Smooth muscle cell (in vitro differentiated cells): ENCODE data around the gene AKAP7. TPM values are rescaled to one million over a fixed set of nuclear protein-coding genes. Genes with fewer than 3 reads are reported as not detected.
A peak's percentile ranks its signal among the peaks of the same experiment; 100 is the strongest.

Source experiments
- DNase-seq: peaks from one replicate; lab custom pipeline; 2025; ENCODE audit not compliant: unreplicated experiment; lab: John Stamatoyannopoulos, UW
- H2AFZ ChIP-seq: fragments of 200-600 bp; sonication (generic); 2 replicates; pipeline ENCODE4 v1.6.0; 2016; ENCODE audit warnings: antibody characterized with exemption, low read depth, mild to moderate bottlenecking
- H3F3A ChIP-seq: fragments of 200-600 bp; sonication (generic); 2 replicates; pipeline ENCODE4 v1.6.0; 2017; ENCODE audit warnings: antibody characterized with exemption, low read depth
- H3K27ac ChIP-seq: fragments of 200-600 bp; sonication (generic); 2 replicates; pipeline ENCODE4 v1.5.1; 2016; ENCODE audit warnings: low read depth, mild to moderate bottlenecking
- H3K27me3 ChIP-seq: fragments of 200-600 bp; sonication (generic); 2 replicates; pipeline ENCODE4 v1.6.1; 2016; ENCODE audit warnings: low read depth, mild to moderate bottlenecking
- H3K36me3 ChIP-seq: fragments of 200-600 bp; sonication (generic); 2 replicates; pipeline ENCODE4 v1.5.1; 2016; ENCODE audit warnings: low read depth
- H3K4me1 ChIP-seq: fragments of 200-600 bp; sonication (generic); 2 replicates; pipeline ENCODE4 v1.5.1; 2016; ENCODE audit warnings: low read depth
- H3K4me2 ChIP-seq: fragments of 200-600 bp; sonication (generic); 2 replicates; pipeline ENCODE4 v1.6.0; 2016; ENCODE audit warnings: mild to moderate bottlenecking
- H3K4me3 ChIP-seq: fragments of 200-600 bp; sonication (generic); 2 replicates; pipeline ENCODE4 v1.5.1; 2016; ENCODE audit warnings: mild to moderate bottlenecking
- H3K79me2 ChIP-seq: fragments of 200-600 bp; sonication (generic); 2 replicates; pipeline ENCODE4 v1.6.0; 2016; ENCODE audit warnings: low read depth, mild to moderate bottlenecking
- H3K9ac ChIP-seq: fragments of 200-600 bp; sonication (generic); 2 replicates; pipeline ENCODE4 v1.6.0; 2016; ENCODE audit warnings: low read depth
- H3K9me3 ChIP-seq: fragments of 200-600 bp; sonication (generic); replicated peaks from 2 replicates; pipeline ENCODE4 v1.5.1; 2016; ENCODE audit warnings: low read depth
- H4K20me1 ChIP-seq: fragments of 200-600 bp; sonication (generic); 2 replicates; pipeline ENCODE4 v1.6.0; 2016; ENCODE audit warnings: low read depth
- WGBS: methylation state at CpG from one replicate; pipeline ENCODE4 v1.1.7; 2016; ENCODE audit warnings: low lambda C conversion rate; 5-methylcytosine and 5-hydroxymethylcytosine counted together
- polyA plus RNA-seq: library from polyadenylated mRNA; unstranded; fragments of >200 nt; fragmentation: Nextera tagmentation; extraction: Ambion mirVana; gene quantifications from 2 replicates; pipeline ENCODE4 v1.2.1, GENCODE V29; 2016
- total RNA-seq: library from RNA; depleted of rRNA; stranded (reverse); fragments of >200 nt; gene quantifications from 2 replicates; pipeline ENCODE4 v1.2.3, GENCODE V29; 2014
- TF ChIP-seq, protein P1 (sequence below): fragments of 200-600 bp; sonication (generic); IDR thresholded peaks from 2 replicates; pipeline ENCODE4 v1.5.1; 2017; ENCODE audit warnings: borderline replicate concordance, mild to moderate bottlenecking, antibody characterized with exemption; ENCODE audit not compliant: insufficient read depth, poor library complexity, severe bottlenecking

Gene AKAP7
- total and polyA plus RNA-seq, 2 experiments from 2014 or later, result 2.0 to 6.5 TPM

DNA sequence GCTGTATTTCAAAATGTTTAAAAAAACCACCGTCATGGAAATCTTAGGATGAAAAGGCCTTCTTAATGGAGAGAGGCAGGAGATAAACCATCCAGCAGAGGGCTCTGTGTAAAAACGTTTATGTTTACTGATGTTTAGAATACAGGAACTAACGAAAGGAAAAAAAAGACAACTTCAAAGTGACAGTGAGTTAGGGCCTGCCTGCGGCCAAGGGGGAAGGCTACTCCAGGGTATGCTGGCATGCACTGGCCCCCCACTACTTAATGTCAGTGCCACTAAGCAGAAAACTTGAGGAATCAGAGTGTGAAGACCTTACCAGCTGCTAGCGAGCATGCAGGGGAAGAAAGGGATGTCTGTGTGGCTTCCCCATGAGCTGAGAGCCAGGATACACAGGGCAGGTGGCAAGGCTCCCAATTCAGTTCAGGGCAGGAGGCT, 47.7 kb downstream of the AKAP7 start:
- TF ChIP-seq, protein P1, sequence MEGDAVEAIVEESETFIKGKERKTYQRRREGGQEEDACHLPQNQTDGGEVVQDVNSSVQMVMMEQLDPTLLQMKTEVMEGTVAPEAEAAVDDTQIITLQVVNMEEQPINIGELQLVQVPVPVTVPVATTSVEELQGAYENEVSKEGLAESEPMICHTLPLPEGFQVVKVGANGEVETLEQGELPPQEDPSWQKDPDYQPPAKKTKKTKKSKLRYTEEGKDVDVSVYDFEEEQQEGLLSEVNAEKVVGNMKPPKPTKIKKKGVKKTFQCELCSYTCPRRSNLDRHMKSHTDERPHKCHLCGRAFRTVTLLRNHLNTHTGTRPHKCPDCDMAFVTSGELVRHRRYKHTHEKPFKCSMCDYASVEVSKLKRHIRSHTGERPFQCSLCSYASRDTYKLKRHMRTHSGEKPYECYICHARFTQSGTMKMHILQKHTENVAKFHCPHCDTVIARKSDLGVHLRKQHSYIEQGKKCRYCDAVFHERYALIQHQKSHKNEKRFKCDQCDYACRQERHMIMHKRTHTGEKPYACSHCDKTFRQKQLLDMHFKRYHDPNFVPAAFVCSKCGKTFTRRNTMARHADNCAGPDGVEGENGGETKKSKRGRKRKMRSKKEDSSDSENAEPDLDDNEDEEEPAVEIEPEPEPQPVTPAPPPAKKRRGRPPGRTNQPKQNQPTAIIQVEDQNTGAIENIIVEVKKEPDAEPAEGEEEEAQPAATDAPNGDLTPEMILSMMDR, result peak; percentile 60
- Histone ChIP-seq H3K36me3 (no peaks in the 10 kb centered on the region), H3K79me2 (no peaks in the 10 kb centered on the region), H3K4me1 (peaks cover 2% of the 10 kb centered on the region), H2AFZ (peak overlapping the region; percentile 88), H3K9ac (no peak overlapping the region), H3K4me3 (no peak overlapping the region), H4K20me1 (no peaks in the 10 kb centered on the region), H3K27me3 (no peaks in the 10 kb centered on the region), H3K9me3 (no peaks in the 10 kb centered on the region), H3K4me2 (no peak overlapping the region), H3F3A (no peaks in the 10 kb centered on the region), H3K27ac (no peak overlapping the region)
- DNase-seq, result no peak
- WGBS, result 25% methylated on average over 5 of the region's 5 CpGs

DNA sequence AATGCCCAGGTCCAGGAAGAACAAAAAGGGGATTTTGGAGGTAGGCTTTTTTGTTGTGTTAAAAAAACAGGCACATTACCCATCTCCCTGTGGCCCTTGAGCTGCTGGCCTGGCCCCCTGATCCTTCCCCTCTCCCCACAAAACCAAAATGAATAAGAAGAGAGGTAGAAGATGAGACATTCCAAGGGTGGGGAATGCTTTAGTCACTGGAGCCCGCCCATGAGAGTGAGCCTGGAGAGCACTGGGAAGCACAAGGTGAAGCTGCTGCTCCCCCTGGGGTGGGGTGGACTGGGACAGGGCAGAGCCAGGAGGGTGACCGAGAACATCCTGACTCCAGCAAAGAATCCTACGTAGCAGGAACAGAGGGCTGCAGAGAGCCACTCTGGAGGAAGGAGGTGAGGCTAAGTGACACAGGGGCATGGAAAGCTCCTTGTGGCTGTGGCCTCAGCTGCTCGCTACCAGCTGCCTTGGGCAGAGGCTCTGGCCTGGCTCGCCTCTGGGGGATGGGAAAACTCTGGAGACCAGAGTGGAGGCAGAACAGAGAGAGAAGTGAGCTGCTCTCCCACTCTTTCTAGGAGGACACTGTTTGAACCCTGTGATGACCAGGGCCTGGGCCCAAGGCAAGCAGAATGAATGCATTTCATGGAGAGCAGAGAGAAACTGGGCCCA, 48.3 kb downstream of the AKAP7 start:
- H3K9me3 ChIP-seq, result no peaks in the 10 kb centered on the region
- DNase-seq, result no peak
- WGBS, result 85% methylated on average over 5 of the region's 5 CpGs
- H4K20me1 ChIP-seq, result no peaks in the 10 kb centered on the region
- H2AFZ ChIP-seq, result peak overlapping the region; percentile 88
- no peak overlapping the region for H3K27ac ChIP-seq
- H3K36me3 ChIP-seq, result no peaks in the 10 kb centered on the region
- no peaks in the 10 kb centered on the region for H3F3A ChIP-seq
- H3K4me1 ChIP-seq, result peaks cover 2% of the 10 kb centered on the region
- no peaks in the 10 kb centered on the region for H3K79me2 ChIP-seq
- no peak overlapping the region for H3K4me3 ChIP-seq
- TF ChIP-seq, protein P1, result no peak
- no peak overlapping the region for H3K9ac ChIP-seq
- no peak overlapping the region for H3K4me2 ChIP-seq
- H3K27me3 ChIP-seq, result no peaks in the 10 kb centered on the region

DNA sequence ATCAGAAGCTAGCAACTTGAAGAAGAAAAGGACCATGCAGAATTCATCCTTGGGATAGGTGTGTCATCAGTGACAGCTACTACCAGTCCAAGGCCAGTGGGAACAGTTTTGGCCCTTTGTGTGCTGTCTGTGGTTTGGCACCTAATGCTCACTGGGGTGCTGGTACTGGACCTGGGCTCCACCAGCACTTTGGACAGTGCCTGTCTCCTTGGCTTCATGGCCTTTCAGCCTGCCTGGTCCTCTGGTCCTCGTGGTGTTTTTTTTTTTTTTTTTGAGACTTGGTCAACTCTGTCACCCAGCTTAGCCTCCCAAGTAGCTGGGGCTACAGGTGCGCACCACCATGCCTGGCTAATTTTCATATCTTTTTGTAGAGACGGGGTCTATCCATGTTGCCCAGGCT, 56.3 kb downstream of the AKAP7 start:
- Histone ChIP-seq H3K27me3 (no peaks in the 10 kb centered on the region), H2AFZ (no peak overlapping the region), H4K20me1 (no peaks in the 10 kb centered on the region), H3K79me2 (no peaks in the 10 kb centered on the region), H3F3A (no peaks in the 10 kb centered on the region), H3K27ac (no peak overlapping the region), H3K4me1 (no peaks in the 10 kb centered on the region), H3K4me2 (no peak overlapping the region), H3K36me3 (no peaks in the 10 kb centered on the region), H3K4me3 (no peak overlapping the region), H3K9me3 (no peaks in the 10 kb centered on the region), H3K9ac (no peak overlapping the region)
- 91% methylated on average over 3 of the region's 3 CpGs for WGBS
- no peak for DNase-seq
- TF ChIP-seq, protein P1, result no peak

DNA sequence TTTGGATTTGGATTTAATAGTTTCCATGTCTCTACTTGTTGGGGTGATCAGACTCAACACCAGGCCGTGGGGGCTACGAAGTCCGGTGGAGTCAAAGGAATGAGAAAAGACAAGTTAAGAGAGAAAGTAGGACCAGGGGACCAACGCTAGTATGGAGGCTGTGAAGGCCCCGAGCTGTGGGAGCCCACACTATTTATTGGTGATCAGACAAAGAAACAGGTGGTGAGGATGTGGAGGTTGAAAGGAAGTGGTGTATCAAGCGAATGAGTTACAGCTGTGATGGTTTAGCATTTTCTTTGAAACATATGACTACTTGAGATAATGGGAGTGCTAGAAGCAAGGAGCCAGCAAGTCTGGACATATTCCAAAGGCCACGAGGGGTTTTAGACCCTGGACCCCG, 62.4 kb downstream of the AKAP7 start:
- 89% methylated on average over 8 of the region's 8 CpGs for WGBS
- H3K27ac ChIP-seq, result no peak overlapping the region
- TF ChIP-seq, protein P1, result no peak
- no peaks in the 10 kb centered on the region for H4K20me1 ChIP-seq
- no peak overlapping the region for H3K9ac ChIP-seq
- H3K4me1 ChIP-seq, result no peaks in the 10 kb centered on the region
- DNase-seq, result no peak
- H3K9me3 ChIP-seq, result no peaks in the 10 kb centered on the region
- H2AFZ ChIP-seq, result no peak overlapping the region
- H3K36me3 ChIP-seq, result no peaks in the 10 kb centered on the region
- no peak overlapping the region for H3K4me2 ChIP-seq
- no peak overlapping the region for H3K4me3 ChIP-seq
- no peaks in the 10 kb centered on the region for H3K27me3 ChIP-seq
- no peaks in the 10 kb centered on the region for H3K79me2 ChIP-seq
- no peaks in the 10 kb centered on the region for H3F3A ChIP-seq
